ENCODE measurements around the gene SLC35B2. TPM values are rescaled to one million over a fixed set of nuclear protein-coding genes. Genes with fewer than 3 reads are reported as not detected.

The SLC35B2 gene
- total and polyA plus RNA-seq, 2 experiments from 2014 or later, result 101 to 114 TPM

DNA sequence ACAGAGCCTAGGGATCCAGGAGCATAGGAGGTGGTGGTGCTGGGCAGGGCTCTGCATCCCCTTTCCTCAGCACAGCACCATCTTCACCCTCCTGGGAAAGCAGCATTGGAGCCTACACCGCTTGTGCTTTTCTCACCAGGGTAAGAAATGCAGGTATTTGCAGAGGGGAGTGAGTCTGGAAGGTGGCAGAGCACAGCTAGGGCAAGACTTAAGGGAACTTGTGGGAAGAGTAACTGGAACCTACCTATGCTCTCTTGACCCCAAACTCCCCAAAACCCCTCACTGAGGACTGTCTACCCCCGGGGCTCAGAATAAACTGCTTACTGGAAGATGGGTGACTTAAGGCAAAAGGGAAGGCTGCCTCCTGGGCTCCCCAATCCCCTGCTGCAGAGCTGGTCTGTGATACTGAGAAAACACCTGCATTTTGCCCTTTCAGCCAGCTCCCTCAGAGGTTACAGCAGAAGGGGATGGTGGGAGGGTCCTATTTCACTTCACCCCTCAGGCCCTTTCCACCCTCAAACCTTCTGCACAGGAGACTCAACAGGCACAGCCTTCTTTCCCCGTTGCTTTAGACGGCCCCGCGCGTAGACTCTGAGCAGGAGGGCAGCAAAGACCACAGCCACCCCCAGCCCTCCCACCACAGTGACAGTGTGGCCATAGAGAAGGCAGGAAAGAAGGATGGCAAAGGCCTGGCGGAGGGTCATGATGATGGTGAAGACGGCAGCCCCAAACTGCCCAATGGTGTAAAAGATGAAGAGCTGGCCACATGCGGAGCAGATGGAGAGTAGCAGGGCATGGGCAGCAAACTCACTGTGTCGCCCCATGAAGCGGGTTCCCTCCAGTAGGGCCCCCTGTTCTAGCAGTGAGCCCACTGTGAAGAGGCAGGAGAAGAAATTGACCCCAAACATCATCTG lies 2.9 kb downstream of the SLC35B2 start:
- Histone ChIP-seq H3K27me3 (replicated peaks; ENCODE audit: insufficient read depth) (no peaks in the 10 kb centered on the region), H3K4me3 (no peak overlapping the region), H3K36me3 (ENCODE audit: low read depth) (peaks cover 50% of the 10 kb centered on the region), H3K9me3 (ENCODE audit: low read depth) (no peaks in the 10 kb centered on the region), H3K4me2 (ENCODE audit: unreplicated experiment) (no peak overlapping the region), H2AFZ (no peak overlapping the region), H4K20me1 (ENCODE audit: insufficient read depth) (peaks cover 23% of the 10 kb centered on the region; the same call in 1 of the 2 replicates), H3K9ac (no peak overlapping the region), H3K4me1 (ENCODE audit: insufficient read depth) (peaks cover 17% of the 10 kb centered on the region), H3K79me2 (ENCODE audit: insufficient read depth) (peaks cover 73% of the 10 kb centered on the region), H3F3A (ENCODE audit: insufficient read depth) (peaks cover 75% of the 10 kb centered on the region), H3K27ac (no peak overlapping the region; the same call in 1 of the 2 replicates), H3K9me2 (ENCODE audit: insufficient read depth) (no peaks in the 10 kb centered on the region)
- TF ChIP-seq EZH2phosphoT487 (IDR thresholded peaks at IDR 0.05; ENCODE audit: insufficient read depth, low read depth), result no peak
- TF ChIP-seq EZH2 (IDR thresholded peaks at IDR 0.05; ENCODE audit: insufficient read depth, poor library complexity, severe bottlenecking), result no peak
- 56 to 62% methylated on average over 12 of the region's 12 CpGs for WGBS, 2 experiments (ENCODE audit: low coverage in 1 of 2, low lambda C conversion rate in 2 of 2, missing lambda C conversion rate in 2 of 2)
- no peak for DNase-seq
- in situ Hi-C loops (cut with MboI), result no loop called here

DNA sequence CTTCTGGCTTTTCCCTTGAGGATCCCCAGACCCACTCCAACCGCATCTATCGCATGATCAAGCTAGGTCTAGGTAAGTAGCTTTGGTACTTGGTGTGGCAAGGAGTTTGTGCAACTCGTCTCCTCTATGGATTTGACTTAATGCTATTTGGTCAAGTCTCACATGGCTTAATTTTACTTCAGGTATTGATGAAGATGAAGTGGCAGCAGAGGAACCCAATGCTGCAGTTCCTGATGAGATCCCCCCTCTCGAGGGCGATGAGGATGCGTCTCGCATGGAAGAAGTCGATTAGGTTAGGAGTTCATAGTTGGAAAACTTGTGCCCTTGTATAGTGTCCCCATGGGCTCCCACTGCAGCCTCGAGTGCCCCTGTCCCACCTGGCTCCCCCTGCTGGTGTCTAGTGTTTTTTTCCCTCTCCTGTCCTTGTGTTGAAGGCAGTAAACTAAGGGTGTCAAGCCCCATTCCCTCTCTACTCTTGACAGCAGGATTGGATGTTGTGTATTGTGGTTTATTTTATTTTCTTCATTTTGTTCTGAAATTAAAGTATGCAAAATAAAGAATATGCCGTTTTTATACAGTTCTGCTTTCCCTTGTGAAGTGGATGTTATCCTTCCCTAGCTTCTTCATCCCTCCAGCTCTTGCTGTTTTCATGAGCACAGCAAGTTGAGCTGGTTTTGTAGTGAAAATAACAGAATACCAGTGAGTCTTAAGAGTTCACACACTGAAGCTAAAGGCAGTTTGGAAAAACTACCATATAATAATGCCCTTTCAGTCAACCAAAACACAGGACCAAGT lies 3.8 kb downstream of the SLC35B2 start:
- TF ChIP-seq EZH2 (IDR thresholded peaks at IDR 0.05; ENCODE audit: insufficient read depth, poor library complexity, severe bottlenecking), result no peak
- TF ChIP-seq EZH2phosphoT487 (IDR thresholded peaks at IDR 0.05; ENCODE audit: insufficient read depth, low read depth), result no peak
- Histone ChIP-seq H3K4me1 (ENCODE audit: insufficient read depth) (peaks cover 27% of the 10 kb centered on the region), H3K27ac (no peak overlapping the region), H3K9ac (no peak overlapping the region), H3K9me2 (ENCODE audit: insufficient read depth) (no peaks in the 10 kb centered on the region), H3K4me3 (no peak overlapping the region), H3K27me3 (replicated peaks; ENCODE audit: insufficient read depth) (no peaks in the 10 kb centered on the region), H2AFZ (no peak overlapping the region), H4K20me1 (ENCODE audit: insufficient read depth) (peaks cover 32% of the 10 kb centered on the region; the same call in 1 of the 2 replicates), H3K4me2 (ENCODE audit: unreplicated experiment) (no peak overlapping the region), H3K79me2 (ENCODE audit: insufficient read depth) (peaks cover 82% of the 10 kb centered on the region), H3K36me3 (ENCODE audit: low read depth) (peaks cover 59% of the 10 kb centered on the region), H3K9me3 (ENCODE audit: low read depth) (no peaks in the 10 kb centered on the region), H3F3A (ENCODE audit: insufficient read depth) (peaks cover 84% of the 10 kb centered on the region)
- 63 to 68% methylated on average over 10 of the region's 10 CpGs for WGBS, 2 experiments (ENCODE audit: low coverage in 1 of 2, low lambda C conversion rate in 2 of 2, missing lambda C conversion rate in 2 of 2)
- in situ Hi-C loops (cut with MboI), result no loop called here
- DNase-seq, result peak; percentile 58

DNA sequence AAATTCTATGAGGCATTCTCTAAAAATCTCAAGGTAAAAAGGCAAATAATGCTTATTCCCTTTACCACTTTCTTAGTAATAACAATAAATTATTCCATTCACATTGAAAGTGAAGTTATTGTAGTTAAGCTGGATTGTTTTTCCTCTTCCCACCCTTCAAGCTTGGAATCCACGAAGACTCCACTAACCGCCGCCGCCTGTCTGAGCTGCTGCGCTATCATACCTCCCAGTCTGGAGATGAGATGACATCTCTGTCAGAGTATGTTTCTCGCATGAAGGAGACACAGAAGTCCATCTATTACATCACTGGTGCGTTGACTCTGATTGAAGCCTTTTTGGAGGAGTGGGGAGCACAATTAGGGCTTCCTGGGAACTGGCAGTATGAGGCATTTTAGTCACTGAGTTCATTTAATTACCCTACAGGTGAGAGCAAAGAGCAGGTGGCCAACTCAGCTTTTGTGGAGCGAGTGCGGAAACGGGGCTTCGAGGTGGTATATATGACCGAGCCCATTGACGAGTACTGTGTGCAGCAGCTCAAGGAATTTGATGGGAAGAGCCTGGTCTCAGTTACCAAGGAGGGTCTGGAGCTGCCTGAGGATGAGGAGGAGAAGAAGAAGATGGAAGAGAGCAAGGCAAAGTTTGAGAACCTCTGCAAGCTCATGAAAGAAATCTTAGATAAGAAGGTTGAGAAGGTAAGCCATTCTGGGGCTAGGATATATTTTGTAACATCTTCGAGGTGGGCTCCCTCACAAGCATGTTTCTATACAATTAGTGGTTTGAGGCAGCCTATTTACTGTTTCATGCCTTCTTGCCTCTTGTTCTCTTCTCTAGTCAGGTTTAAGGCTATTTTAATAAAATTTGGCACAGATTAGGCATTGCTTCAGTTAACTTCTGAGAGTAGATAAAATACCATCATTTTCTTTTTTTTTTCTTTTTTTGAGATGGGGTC lies 5.5 kb downstream of the SLC35B2 start:
- TF ChIP-seq EZH2 (IDR thresholded peaks at IDR 0.05; ENCODE audit: insufficient read depth, poor library complexity, severe bottlenecking) (no peak), EZH2phosphoT487 (IDR thresholded peaks at IDR 0.05; ENCODE audit: insufficient read depth, low read depth) (no peak)
- DNase-seq, result no peak
- H3K4me3 ChIP-seq, result no peak overlapping the region
- no peak overlapping the region for H2AFZ ChIP-seq
- H3K27ac ChIP-seq, result no peak overlapping the region
- no peak overlapping the region for H3K4me2 ChIP-seq (ENCODE audit: unreplicated experiment)
- no peaks in the 10 kb centered on the region for H3K9me3 ChIP-seq (ENCODE audit: low read depth)
- 90% methylated on average over 14 of the region's 14 CpGs for WGBS, 2 experiments (ENCODE audit: low coverage in 1 of 2, low lambda C conversion rate in 2 of 2, missing lambda C conversion rate in 2 of 2)
- H3K27me3 ChIP-seq (replicated peaks; ENCODE audit: insufficient read depth), result no peaks in the 10 kb centered on the region
- H3K4me1 ChIP-seq (ENCODE audit: insufficient read depth), result peaks cover 24% of the 10 kb centered on the region
- in situ Hi-C loops (cut with MboI), result no loop called here
- no peaks in the 10 kb centered on the region for H3K9me2 ChIP-seq (ENCODE audit: insufficient read depth)
- peak overlapping the region; percentile 1; the same call in 1 of the 2 replicates for H3K9ac ChIP-seq
- H3K79me2 ChIP-seq (ENCODE audit: insufficient read depth), result peaks cover 95% of the 10 kb centered on the region
- H3F3A ChIP-seq (ENCODE audit: insufficient read depth), result peaks cover 84% of the 10 kb centered on the region
- peaks cover 65% of the 10 kb centered on the region for H3K36me3 ChIP-seq (ENCODE audit: low read depth)
- H4K20me1 ChIP-seq (ENCODE audit: insufficient read depth), result peaks cover 40% of the 10 kb centered on the region; the same call in 1 of the 2 replicates
